ENCODE data around the gene TRIP13.
"Not testable (repeated sequence)": the region's sequence is repeated elsewhere in the genome, so short reads cannot be mapped to it uniquely, and the experiment has no call there.

TRIP13 gene, protein sequence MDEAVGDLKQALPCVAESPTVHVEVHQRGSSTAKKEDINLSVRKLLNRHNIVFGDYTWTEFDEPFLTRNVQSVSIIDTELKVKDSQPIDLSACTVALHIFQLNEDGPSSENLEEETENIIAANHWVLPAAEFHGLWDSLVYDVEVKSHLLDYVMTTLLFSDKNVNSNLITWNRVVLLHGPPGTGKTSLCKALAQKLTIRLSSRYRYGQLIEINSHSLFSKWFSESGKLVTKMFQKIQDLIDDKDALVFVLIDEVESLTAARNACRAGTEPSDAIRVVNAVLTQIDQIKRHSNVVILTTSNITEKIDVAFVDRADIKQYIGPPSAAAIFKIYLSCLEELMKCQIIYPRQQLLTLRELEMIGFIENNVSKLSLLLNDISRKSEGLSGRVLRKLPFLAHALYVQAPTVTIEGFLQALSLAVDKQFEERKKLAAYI

DNA sequence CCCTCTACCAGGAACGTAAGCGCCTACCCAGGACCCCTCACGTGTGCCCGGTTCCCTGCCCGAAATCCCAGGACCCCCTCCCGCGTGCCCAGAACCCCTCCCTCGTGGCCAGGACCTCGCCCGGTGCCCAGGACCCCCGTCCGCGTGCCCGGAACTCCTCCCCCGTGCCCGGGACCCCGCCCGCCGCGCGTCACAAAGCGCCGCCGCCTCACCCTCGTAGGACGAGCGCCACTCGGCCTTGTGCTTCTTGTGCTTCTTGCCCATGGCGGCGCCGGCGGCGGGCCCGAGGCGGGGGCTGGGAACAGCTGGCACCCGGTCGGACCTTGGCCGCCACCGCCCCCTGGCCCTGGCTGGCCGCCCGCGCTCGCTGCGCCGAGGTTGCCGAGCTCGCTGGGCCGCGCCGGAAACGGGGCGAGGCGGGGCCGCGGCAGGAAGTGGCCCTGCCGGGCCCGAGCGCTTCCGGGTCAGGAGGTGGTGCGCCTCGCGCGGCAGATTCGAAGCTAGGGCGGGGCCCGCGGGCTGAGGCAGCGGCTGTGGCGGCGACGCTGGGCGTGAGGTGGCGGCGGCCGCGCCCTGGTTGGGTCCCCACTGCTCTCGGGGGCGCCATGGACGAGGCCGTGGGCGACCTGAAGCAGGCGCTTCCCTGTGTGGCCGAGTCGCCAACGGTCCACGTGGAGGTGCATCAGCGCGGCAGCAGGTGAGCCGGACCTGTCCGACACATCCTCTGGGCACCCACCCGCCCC lies at the start of gene TRIP13, which contains the start of gene BRD9:
Gene TRIP13 (plus strand): TSS at position 491 of the 743 bp plus-strand sequence. CDS start 115 bp downstream, at position 606.
Gene BRD9 (minus strand): TSS at position 408 of the 743 bp plus-strand sequence. CDS start 144 bp downstream, at position 264.
- DNase-seq (ENCODE audit: low spot score), result peak; percentile 100

DNA sequence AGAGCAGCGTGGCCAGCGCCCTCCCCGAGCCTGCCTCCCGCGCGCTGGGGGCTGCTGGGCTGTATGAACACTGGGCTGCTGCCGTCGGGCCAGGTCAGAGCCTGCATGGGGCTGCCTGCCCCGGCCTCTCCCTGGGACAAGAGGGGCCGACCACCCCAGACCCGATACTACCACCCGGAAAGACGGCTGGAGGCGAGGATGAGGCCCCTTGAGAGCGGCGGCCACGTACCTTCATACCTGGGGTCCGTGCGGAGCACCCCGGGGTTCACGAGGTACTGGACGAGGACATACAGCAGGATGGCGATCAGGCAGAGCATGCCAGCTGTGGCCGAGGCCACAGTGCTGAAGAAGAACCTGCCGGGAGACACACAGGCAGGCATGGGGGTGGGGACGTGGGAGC lies 49.3 kb upstream of the TRIP13 start:
- not testable (repeated sequence) for DNase-seq (ENCODE audit: low spot score)

DNA sequence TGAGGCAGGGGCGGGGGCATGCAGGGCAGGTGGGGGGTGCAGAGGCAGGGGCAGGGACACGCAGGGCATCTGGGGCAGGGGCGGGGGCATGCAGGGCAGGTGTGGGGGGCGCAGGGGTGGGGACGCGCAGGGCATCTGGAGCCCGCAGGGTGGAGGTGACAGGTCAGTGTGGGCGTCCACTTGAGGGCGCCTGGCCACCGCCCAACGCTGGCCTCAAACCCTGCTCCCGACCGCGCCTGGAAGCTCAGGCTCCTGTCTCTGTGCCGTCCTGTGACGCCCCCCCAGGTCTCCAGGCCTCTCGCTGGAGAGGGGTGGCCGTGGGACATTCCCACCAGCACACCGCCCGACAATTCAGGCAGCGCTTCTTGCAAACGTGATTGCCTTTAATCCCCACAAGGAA lies 48.8 kb upstream of the TRIP13 start:
- DNase-seq (ENCODE audit: low spot score), result peak; percentile 70

DNA sequence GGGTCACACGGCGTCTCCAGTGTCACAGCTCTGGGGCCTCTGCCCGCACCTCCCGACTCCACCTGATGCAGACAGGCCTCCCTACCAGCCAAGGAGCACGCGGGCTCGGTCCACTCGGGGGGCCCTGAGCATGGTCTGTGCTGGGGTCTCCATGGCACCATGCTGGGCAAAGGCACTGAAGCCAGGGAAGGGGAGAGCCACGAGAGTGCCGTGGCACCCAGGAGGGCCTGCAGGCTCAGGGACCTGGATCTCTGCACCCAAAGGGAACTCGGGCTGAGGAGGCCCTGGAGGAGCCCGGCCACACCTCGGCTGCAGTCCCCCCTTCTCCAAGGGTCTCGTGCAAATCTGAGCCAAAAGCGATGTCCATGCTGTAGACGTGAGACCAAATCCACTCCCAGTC lies 48.3 kb upstream of the TRIP13 start:
- DNase-seq (ENCODE audit: low spot score), result not testable (repeated sequence)

DNA sequence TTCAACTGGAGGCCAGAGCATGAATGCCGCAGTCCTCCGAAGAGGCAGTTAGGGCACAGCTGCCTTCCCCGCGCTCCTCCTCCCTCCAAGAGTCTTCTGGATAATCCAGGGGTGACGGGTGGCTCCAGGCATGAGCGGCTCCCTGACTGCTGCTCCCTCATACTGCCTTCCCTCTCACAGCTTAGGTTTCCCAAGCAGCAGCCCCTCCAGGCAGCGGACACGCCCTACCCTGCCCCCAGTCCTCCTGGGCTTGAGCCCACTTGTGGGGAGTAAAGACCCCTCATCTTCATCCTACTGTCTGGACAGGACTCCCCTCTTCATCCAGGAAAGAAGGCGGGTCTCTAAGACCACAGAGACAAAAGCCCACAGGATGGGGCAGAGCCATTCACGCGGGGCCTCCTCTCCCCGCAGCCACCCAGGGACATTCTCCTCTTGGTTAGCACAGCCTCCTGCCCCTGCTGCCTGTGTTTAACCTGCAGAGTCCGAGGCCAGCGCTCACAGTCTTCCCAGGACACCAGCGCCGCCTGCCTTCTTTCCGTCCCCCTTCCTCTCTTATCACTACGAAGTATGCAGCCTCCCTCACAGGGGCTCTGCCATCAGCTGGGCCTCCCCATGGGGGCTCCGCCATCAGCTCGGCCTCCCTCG lies 47.5 kb upstream of the TRIP13 start:
- DNase-seq (ENCODE audit: low spot score), result not testable (repeated sequence)

DNA sequence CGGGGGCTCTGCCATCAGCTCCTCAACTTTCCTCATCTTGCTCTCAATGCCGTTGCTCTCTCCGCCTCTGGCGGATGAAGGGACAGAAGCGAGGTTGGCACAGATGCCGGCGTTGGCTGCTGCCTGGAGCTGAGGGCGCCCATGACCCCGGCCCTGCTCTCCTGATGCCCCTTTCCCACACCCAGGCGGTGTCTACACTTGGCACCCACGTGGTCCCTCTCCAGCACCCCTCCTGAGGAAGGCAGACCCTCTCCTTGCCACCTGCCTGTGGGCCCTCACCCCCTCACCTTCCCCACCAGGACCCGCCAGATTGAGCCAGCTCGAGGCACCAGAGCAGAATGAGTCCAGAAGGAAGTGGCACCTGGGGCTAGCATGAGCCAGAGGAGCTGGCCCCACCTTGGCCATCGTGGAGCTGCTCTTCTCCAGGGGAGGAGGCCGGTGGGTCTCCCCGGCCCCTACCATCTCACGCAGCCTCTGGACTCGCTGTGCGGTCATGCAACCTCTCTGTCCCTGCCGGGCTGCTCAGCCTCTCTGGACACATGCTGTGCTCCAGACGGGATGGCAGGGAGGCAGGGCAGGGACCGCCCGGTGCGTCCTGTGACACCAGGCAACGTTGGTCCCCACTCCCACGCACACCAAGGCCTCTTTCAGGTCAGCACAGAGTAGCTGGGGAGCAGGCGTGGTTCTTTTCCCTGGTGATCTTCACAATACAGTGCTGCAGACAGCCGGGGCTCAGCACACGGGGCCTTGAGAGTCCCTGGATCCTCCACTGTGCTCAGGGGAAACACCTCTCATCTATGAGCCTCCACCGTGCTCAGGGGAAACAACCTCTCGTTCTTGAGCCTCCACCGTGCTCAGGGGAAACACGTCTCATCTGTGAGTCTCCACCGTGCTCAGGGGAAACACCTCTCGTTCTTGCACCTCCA lies 46.7 kb upstream of the TRIP13 start:
- not testable (repeated sequence) for DNase-seq (ENCODE audit: low spot score)

DNA sequence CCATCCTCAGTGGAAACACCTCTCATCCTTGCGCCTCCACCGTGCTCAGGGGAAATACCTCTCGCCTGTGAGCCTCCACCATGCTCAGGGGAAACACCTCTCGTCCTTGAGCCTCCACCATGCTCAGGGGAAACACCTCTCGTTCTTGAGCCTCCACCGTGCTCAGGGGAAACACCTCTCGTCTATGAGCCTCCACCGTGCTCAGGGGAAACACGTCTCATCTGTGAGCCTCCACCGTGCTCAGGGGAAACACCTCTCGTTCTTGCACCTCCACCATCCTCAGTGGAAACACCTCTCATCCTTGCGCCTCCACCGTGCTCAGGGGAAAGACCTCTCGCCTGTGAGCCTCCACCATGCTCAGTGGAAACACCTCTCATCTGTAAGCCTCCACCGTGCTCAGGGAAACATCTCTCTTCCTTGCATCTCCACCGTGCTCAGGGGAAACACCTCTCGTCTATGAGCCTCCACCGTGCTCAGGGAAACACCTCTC lies 46.0 kb upstream of the TRIP13 start:
- not testable (repeated sequence) for DNase-seq (ENCODE audit: low spot score)

DNA sequence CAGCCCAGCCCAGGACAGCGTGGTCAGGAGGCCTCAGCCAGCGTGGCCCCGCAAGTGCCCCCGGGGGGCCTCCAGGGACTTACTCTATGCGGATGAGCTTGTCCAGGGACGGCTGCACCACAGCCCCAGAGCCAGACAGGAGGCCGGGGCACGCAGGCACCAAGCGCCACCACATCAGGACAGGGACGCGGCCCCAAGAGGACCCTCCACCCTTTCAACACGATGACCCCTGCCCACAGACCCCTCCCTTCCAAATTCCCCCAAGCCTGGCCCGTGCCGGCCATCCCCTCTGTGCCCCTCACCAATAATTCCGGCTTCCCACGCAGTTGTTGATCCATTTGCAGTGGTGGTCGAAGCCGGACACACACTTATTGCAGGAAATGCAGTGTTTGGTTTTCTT lies 45.5 kb upstream of the TRIP13 start:
- DNase-seq (ENCODE audit: low spot score), result not testable (repeated sequence)

DNA sequence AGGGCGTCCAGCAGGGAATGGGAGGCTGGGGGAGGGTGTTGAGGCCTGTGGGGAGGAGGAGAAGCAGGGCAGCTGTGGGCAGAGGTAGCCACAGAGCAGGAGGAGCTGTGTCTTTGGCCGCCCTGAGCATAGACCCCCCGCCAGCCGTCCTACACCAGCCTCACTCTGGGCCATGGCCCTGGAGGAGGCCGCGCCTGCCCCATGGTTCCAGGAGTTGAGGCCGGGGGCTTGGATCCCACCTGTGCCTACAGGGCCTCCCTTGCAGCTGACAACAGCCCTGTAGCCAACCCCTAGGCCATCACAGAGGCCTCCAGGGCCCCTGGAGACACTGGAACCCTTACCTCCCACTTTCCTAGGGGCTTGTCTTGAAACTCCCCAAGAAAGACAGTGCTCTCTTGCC lies 44.9 kb upstream of the TRIP13 start:
- not testable (repeated sequence) for DNase-seq (ENCODE audit: low spot score)

DNA sequence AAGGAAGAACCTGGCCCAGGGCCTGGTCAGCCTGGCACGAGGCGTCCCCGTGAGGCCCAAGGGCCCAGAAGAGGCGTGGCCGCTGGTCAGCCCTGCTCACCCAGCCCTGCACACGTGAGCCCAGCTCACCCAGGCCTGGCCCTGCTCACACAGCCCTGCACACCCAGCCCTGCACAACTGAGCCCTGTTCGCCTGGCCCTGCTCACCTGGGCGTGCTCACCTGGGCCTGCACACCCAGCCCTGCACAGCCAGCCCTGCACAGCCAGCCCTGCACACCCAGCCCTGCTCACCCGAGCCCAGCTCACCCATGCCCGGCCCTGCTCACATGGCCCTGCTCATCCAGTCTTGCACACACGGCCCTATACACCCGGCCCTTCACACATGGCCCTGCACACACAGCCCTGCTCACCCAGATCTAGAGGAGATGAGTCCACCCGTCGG lies 44.0 kb upstream of the TRIP13 start:
- no peak for DNase-seq (ENCODE audit: low spot score)

DNA sequence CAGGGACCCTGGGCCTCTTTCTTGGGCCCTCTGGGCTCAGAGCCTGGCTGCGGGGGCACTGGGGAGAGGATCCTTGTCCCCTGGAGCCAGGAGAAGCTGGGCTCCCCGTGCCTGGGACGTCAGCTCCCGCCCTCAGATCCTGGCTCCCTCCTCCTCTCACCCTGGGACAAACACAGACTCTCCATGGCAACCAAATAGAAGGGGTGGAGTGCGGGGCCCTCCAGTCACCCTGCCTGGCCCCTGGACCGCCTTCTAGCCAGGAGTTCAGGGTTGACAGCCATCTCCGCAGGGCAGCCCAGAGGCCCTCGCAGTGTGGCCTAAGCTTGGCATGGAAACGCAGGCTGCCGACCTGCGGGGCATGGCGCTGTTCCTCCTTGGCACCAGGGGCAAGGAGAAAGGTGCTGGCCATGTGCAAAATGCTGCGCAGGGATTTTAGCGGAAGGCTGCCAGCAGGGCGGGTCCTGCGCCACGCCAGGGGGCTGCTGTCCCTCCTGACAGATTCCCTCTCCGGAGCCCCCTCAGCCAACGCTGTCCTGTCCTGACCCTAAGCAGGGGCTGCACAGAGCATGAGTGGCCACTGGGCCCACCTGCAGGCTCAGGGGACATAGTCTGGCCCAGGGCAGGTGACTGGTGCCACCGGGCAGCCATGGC lies 42.9 kb upstream of the TRIP13 start:
- peak; percentile 13 for DNase-seq (ENCODE audit: low spot score)

DNA sequence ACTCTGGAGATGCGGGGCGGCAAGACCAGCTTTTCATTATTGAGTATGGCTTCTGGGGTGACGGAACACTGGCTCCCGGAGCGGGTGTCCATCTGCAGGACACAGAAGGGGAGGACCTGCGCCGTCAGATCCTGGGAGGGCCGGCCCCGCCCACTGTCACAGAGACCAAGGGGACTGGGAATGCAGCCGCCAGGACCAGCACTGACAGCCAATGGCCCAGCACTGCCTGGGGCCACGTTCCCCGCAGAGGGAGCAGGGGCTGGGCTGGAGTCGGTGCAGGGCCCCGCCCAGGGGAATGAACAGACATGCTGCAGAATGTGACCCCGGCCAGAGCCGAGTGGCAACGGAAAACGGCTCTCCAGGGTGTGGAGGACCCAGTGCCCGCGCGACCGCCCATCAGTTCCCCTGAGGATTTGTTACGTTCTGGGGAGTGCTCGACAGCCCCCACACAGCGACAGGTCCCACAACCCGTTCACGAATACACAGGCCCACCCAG lies 42.1 kb upstream of the TRIP13 start, which contains the start of gene ZDHHC11:
Gene ZDHHC11 (minus strand): TSS at position 476 of the 496 bp plus-strand sequence. CDS start 384 bp downstream, at position 92.
- peak; percentile 84 for DNase-seq (ENCODE audit: low spot score)

DNA sequence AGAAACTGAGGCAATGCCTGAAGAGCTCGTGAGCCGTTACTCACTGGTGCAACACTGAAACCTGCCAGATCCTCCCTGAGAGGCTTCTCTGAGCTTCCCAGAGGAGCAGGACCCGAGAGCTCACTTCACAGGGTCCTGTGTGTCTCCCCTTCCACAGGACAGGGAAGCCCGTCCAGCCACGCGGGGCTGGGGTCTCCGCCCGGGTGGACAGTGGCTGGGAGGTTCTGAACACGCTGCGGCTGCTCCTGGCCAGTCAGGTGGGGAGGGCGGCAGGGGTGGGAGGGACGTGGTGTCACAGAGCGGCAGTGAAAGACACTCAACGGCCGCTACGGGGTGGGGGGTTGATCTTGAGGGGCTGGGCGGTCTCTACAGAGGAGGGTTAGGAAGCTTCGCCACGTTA lies 41.6 kb upstream of the TRIP13 start:
- DNase-seq (ENCODE audit: low spot score), result no peak

DNA sequence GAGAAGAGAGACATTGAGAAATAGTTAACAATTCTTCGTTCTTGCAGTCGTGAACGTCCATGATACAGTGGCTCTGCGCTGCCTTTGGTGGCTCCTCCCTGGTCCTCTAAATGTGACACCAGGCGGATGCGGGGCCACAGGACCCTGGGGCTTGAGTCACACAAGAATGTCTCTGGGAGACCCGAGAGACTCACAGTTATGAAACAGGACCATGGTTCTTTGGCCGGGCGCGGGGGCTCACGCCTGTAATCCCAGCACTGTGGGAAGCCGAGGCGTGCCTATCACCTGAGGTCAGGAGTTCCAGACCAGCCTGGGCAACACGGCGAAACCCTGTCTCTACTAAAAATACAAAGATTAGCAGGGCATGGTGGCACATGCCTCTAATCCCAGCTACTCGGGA lies 41.1 kb upstream of the TRIP13 start:
- no peak for DNase-seq (ENCODE audit: low spot score)

DNA sequence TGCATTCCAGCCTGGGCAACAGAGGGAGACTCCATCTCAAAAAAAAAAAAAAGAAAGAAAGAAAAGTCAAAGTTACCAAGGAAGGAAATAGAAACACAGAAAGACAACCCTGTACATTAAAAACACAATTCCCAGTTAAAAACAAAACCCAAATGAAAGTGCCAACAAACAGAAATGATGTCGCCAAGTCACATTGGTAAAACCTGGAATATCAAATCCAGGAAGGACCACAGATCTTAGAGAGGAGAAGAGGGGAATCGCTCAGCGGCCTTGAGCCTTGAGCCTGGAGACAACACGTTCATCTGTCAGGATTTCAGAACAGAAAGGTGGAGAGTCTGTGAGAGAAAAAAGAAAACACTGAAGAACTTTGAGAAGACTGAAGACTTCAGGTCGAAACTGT lies 40.7 kb upstream of the TRIP13 start:
- DNase-seq (ENCODE audit: low spot score), result no peak

DNA sequence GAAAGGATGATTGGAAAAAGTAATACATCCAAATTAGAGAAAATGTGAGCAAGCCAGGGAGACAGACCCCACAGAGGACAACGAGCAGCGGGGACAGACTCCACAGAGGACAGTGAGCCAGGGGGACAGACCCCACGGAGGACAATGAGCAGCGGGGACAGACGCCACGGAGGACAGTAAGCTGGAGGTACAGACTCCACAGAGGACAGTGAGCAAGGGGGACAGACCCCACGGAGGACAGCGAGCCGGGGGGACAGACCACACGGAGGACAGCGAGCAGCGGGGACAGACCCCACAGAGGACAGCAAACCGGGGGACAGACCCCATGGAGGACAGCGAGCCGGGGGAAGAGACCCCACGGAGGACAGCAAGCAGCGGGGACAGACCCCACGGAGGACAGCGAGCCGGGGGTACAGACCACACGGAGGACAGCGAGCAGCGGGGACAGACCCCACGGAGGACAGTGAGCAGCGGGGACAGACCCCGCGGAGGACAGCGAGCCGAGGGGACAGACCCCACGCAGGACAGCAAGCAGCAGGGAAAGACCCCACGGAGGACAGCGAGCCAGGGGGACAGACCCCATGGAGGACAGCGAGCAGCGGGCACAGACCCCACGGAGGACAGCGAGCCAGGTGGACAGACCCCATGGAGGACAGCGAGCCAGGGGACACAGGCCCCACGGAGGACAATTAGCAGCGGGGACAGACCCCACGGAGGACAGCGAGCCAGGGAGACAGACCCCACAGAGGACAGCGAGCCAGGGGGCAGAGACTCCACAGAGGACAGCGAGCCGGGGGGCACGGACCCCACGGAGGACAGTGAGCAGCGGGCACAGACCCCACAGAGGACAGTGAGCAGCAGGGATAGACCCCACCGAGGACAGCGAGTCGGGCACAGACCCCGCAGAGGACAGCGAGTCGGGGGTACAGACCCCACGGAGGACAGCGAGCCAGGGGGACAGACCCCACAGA lies 40.0 kb upstream of the TRIP13 start:
- DNase-seq (ENCODE audit: low spot score), result no peak

DNA sequence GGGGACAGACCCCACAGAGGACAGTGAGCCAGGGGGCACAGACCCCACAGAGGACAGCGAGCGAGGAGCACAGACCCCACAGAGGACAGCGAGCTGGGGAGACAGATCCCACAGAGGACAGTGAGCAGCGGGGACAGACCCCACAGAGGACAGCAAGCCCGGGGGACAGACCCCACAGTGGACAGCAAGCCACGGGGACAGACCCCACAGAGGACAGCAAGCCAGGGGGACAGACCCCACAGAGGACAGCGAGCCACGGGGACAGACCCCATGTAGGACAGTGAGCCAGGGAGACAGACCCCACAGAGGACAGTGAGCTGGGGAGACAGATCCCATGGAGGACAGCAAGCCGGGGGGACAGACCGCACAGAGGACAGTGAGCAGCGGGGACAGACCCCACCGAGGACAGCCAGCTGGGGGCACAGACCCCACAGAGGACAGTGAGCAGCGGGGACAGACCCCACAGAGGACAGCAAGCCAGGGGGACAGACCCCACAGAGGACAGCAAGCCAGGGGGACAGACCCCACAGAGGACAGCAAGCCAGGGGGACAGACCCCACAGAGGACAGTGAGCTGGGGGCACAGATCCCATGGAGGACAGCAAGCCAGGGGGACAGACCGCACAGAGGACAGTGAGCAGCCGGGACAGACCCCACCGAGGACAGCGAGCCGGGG lies 39.1 kb upstream of the TRIP13 start:
- DNase-seq (ENCODE audit: low spot score), result not testable (repeated sequence)

DNA sequence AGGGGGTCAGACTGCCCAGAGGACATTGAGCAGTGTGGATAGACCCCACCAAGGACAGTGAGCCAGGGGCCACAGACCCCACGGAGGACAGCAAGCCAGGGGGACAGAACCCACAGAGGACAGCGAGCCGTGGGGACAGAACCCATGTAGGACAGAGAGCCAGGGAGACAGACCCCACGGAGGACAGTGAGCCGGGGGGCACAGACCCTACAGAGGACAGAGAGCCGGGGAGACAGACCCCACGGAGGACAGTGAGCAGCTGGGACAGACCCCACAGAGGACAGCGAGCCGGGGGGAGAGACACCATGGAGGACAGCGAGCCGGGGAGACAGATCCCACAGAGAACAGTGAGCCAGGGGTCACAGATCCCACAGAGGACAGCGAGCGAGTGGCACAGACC lies 38.5 kb upstream of the TRIP13 start:
- no peak for DNase-seq (ENCODE audit: low spot score)

Data from iPS-NIHi11 (cell line).